SJCRH30 (cell line): ENCODE measurements around the gene NEU4. TPM values are rescaled to one million over a fixed set of nuclear protein-coding genes. Genes with fewer than 3 reads are reported as not detected.
A peak's percentile ranks its signal among the peaks of the same experiment; 100 is the strongest.
"Not testable (repeated sequence)": the region's sequence is repeated elsewhere in the genome, so short reads cannot be mapped to it uniquely, and the experiment has no call there.

ENCODE experiments used
- DNase-seq, 2 experiments: peaks; one replicate each; pipeline ENCODE4 v3.0.0-alpha.2; 2015 to 2020
- H3K27ac ChIP-seq: fragments of 250-450 bp; sonication (Bioruptor Pico); 2 replicates; pipeline ENCODE4 v1.5.1; 2020; ENCODE audit warnings: mild to moderate bottlenecking, moderate library complexity
- H3K27me3 ChIP-seq: fragments of 250-450 bp; sonication (Bioruptor Pico); 2 replicates; pipeline ENCODE4 v1.5.1; 2020; ENCODE audit warnings: mild to moderate bottlenecking, moderate library complexity
- H3K36me3 ChIP-seq: fragments of 250-450 bp; sonication (Bioruptor Pico); 2 replicates; pipeline ENCODE4 v1.5.1; 2020; ENCODE audit warnings: mild to moderate bottlenecking, moderate library complexity
- H3K4me1 ChIP-seq: fragments of 250-450 bp; sonication (Bioruptor Pico); 2 replicates; pipeline ENCODE4 v1.5.1; 2020; ENCODE audit warnings: mild to moderate bottlenecking, moderate library complexity
- H3K4me3 ChIP-seq: fragments of 250-450 bp; sonication (Bioruptor Pico); 2 replicates; pipeline ENCODE4 v1.5.1; 2020; ENCODE audit warnings: mild to moderate bottlenecking, moderate library complexity
- H3K9me3 ChIP-seq: fragments of 250-450 bp; sonication (Bioruptor Pico); replicated peaks from 2 replicates; pipeline ENCODE4 v1.5.1; 2020; ENCODE audit warnings: mild to moderate bottlenecking, moderate library complexity
- total RNA-seq: library from RNA; depleted of rRNA; stranded (reverse); fragments of >200 nt; shearing (Covaris generic); gene quantifications from 2 replicates; pipeline ENCODE4 v1.2.3, GENCODE V29; 2014

Gene NEU4
- total RNA-seq, 1 experiment from 2014 or later, result 6.8 TPM

DNA sequence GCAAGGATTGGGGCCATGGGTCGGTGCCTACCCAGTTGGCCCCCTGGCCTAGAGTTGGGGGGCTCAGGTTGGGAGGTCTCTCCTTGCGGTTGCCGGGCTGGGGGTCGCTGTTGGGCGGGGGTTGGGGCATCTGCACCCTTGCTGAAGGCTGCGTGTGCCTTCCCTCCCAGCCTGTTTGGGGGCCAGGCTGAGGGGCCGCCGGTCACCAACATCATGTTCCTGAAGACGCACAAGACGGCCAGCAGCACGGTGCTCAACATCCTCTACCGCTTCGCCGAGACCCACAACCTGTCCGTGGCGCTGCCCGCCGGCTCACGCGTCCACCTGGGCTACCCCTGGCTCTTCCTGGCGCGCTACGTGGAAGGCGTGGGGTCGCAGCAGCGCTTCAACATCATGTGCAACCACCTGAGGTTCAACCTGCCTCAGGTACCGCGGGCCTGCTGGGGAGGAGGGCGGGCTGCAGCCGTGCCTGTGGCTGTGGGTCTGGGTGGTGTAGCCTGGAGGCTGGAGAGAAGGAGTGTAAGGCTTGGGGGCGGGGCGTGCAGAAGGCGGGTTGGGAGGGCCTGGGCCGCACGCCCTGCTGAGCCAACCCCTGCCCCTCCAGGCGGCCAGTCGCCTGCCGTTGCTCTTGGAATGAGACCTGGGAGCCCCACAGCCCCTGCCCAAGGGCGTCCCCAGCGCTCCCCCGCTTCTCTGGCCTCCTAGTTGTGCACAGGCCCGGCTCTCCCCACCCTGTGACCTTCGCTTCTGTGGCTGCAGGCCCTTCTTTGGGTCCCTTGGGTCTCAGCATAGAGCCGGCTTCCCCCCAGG lies 7.2 kb upstream of the NEU4 start:
- H3K27me3 ChIP-seq, result peaks cover 9% of the 10 kb centered on the region; the same call in 1 of the 2 replicates
- DNase-seq, result no peak
- H3K4me1 ChIP-seq, result no peaks in the 10 kb centered on the region
- no peak overlapping the region for H3K27ac ChIP-seq
- H3K36me3 ChIP-seq, result no peaks in the 10 kb centered on the region
- no peaks in the 10 kb centered on the region for H3K9me3 ChIP-seq
- H3K4me3 ChIP-seq, result no peak overlapping the region

DNA sequence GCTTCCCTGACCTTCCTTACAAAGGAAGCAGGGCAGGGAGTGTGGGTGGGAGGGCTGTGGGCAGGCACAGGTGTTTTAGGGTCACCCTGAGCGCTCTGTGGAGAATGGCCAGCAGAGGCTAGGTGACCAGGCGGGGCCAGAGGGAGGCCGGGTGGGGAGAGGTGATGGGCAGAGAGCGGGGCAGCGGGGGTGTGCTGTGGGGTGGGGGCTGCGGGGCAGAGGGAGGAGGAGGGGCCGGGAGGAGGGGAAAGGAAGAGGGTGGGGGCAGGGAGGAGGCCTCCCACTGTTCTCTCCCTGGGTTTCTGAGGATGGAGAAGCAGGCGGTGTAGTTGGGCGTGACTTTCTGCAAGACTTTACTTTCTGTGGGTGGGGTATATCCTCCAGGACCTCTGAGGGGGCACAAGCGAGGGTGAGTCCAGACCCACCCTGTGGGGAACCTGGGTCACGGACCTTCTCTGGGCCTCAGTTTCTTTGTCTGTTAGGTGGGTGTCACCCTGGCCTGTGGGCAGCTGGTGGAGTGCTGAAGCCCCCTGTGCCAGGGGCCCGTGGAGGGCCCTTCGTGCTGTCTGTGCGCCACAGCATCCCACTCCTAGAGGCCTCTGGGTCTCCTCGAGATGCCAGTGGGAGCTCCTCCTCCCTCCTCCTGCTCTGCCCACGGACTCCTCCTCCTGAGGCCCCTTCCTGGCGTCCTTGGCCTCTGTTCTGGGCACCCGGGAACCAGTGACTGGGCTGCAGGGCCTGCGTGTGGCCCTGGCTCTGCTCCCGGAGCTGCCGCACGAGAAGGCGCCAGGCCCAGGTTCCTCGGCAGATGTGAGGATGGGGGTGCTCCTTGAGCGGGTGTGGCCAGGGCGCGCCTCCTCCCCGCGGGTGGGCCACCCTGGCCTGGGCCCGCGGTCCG lies 6.3 kb upstream of the NEU4 start:
- Histone ChIP-seq H3K27ac (no peak overlapping the region), H3K4me1 (no peaks in the 10 kb centered on the region), H3K27me3 (peaks cover 9% of the 10 kb centered on the region; the same call in 1 of the 2 replicates), H3K36me3 (no peaks in the 10 kb centered on the region), H3K9me3 (no peaks in the 10 kb centered on the region), H3K4me3 (no peak overlapping the region)
- no peak for DNase-seq

DNA sequence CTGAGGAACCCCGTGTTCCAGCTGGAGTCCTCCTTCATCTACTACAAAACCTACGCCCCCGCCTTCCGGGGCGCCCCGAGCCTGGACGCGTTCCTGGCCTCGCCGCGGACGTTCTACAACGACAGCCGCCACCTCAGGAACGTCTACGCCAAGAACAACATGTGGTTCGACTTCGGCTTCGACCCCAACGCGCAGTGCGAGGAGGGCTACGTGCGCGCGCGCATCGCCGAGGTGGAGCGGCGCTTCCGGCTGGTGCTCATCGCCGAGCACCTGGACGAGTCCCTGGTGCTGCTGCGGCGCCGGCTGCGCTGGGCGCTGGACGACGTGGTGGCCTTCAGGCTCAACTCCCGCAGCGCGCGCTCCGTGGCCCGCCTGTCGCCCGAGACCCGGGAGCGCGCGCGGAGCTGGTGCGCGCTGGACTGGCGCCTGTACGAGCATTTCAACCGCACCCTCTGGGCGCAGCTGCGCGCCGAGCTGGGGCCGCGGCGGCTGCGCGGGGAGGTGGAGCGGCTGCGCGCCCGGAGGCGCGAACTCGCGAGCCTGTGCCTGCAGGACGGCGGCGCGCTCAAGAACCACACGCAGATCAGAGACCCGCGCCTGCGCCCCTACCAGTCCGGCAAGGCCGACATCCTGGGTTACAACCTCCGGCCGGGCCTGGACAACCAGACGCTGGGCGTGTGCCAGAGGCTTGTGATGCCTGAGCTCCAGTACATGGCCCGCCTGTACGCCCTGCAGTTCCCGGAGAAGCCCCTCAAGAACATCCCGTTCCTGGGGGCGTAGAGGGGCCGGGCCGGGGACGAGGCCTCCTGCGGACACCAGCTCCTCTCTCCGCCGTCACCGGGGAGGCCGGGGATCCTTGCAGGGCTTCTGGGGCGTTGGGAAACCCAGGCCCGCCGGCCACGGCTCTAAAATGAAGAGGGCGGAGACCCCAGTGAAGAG lies 5.3 kb upstream of the NEU4 start:
- Histone ChIP-seq H3K4me3 (no peak overlapping the region), H3K27ac (no peak overlapping the region), H3K4me1 (peaks cover 5% of the 10 kb centered on the region), H3K9me3 (no peaks in the 10 kb centered on the region), H3K27me3 (0 out of 2 replicates have a peak, but pooled peaks cover 3% of the 10 kb centered on the region), H3K36me3 (no peaks in the 10 kb centered on the region)
- no peak for DNase-seq

DNA sequence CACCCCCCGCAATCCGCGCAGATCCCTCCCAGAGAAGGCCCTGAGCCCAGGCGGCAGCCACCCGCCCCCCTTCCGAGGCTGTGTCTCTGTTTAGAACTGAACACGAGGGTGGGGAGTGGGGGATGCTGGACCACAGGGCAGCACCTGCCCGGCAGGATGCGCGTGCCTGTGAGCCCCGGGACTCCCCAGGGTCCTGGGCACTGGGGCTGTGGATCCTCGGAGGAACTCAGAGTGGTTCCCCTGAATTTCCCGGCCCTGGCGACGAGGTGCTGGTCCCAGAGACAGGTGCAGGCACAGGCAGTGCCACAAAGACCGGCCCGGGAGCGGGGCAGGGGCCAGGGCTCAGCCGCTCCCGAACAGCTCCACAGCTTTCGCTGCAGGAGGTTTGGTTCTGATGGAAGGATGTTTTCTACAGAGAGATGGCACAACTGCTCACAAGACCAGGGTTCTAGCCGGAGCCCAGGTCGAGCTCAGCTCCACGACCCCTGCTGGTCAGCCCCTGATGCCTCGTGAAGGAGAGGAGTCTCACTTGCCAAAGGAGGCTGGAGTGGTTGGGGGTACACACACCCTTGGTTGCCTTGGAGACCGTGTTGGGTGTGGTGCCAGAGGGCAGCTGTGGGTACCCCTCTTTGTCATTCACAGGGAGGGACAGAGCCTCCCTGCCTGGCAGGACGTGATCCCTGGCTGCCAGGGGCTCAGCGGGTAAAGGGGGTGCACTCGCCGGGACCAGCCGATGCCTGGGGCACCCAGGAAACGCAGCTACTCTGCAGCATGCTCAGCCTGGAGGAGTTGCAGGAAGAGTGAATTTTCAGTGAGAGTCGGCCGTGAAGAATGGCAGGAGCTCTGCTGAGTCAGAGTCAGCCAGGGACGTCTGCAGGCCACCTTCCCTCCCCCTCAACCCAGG lies 4.4 kb upstream of the NEU4 start:
- 0 out of 2 replicates have a peak, but pooled peaks cover 8% of the 10 kb centered on the region for H3K27me3 ChIP-seq
- H3K4me3 ChIP-seq, result no peak overlapping the region
- no peaks in the 10 kb centered on the region for H3K9me3 ChIP-seq
- H3K36me3 ChIP-seq, result no peaks in the 10 kb centered on the region
- DNase-seq, result peak in 1 of 2 experiments; percentile 24
- H3K27ac ChIP-seq, result no peak overlapping the region
- peaks cover 5% of the 10 kb centered on the region for H3K4me1 ChIP-seq

DNA sequence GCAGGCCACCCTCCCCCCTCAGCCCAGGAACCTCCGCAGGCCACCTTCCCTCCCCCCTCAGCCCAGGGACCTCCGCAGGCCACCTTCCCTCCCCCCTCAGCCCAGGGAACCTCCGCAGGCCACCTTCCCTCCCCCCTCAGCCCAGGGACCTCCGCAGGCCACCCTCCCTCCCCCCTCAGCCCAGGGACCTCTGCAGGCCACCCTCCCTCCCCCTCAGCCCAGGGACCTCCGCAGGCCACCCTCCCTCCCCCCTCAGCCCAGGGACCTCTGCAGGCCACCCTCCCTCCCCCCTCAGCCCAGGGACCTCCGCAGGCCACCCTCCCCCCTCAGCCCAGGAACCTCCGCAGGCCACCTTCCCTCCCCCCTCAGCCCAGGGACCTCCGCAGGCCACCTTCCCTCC lies 2.8 kb upstream of the NEU4 start:
- H3K4me1 ChIP-seq, H3K27me3 ChIP-seq, H3K4me3 ChIP-seq, H3K27ac ChIP-seq, H3K9me3 ChIP-seq, H3K36me3 ChIP-seq, DNase-seq: not testable (repeated sequence)

DNA sequence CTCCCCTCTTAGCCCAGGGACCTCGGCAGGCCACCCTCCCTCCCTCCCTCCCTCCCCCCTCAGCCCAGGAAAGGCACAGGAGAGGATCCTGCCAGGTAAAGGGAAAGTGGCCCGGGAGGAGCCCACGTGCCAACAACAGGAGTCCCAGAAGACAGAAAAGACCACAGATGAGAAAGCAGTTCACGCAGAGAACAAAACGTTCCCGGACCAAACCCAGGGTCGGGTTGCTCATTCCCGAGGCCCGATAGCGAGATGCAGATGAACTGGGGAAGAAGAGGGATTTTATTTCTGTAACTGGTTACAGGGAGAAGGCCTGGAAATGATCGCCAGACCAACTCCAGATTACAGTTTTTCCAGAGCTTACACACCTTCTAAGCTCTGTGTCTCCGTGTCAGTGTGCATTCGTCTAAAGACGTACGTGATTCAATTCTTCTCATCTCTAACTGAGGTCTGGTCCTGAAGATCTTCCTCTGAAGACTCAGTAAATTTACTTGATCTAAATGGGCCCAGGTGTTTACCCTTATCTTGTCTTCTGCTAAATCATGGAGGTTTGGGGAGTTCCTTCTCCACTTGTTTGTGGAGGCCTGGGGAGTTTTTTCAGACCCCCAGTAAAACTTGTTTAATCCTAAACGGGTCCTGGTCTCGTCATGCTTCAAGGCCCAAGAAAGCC lies 807 bp upstream of the NEU4 start:
- peak overlapping the region; percentile 38 for H3K4me3 ChIP-seq

DNA sequence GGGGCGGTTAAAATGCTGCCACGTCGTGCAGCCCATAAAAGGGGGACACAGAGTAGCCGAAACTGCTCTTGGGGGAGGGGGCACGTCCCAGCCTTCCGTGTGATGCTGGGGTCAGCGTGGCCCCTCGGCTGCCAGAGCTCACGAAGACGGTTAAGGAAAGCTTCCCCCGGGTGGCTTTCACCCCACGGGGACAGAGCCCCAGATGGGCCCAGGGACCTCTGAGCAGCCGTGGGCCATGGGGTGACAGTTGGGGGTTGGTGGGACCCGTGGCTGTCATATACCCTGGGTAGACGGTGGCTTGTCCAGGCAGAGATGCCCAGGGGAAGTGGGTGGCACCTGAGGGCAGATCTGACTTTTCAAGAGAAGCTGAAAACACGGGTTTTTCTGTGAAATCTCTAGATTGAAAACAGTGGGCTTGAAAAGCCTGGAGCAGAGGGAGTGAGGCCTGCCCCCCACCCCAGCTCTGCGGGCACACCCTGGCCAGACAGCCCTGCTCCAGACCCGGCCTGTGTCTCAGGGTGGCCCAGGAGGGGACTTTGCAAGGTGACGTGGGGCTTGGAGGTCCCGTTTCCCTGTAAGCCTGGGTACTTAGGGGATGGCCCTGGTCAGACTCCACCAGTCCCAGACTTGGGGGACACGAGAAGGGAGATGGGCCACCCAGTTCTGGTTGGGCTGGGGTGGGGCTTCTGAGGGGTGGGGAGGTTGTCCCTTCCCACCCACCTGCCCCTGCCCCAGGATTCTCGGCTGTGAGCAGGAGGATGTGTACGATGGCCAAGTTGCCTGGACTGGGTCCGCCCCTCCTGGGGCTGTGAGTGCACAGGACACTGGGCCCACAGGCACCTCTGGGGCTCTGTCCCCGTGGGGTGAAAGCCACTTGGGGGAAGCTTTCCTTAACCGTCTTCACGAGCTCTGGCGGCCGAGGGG lies 652 bp downstream of the NEU4 start:
- no peak overlapping the region; the same call in 1 of the 2 replicates for H3K27ac ChIP-seq
- no peak for DNase-seq
- H3K9me3 ChIP-seq, result no peaks in the 10 kb centered on the region
- H3K36me3 ChIP-seq, result no peaks in the 10 kb centered on the region
- H3K4me1 ChIP-seq, result peaks cover 17% of the 10 kb centered on the region
- 0 out of 2 replicates have a peak, but pooled peaks cover 7% of the 10 kb centered on the region for H3K27me3 ChIP-seq
- H3K4me3 ChIP-seq, result peak overlapping the region; percentile 38

More for the DNA sequence above, 807 bp upstream of the NEU4 start:
- no peaks in the 10 kb centered on the region for H3K36me3 ChIP-seq
- no peaks in the 10 kb centered on the region for H3K9me3 ChIP-seq
- peak in 1 of 2 experiments; percentile 38 for DNase-seq
- 0 out of 2 replicates have a peak, but pooled peaks cover 7% of the 10 kb centered on the region for H3K27me3 ChIP-seq
- H3K4me1 ChIP-seq, result peaks cover 14% of the 10 kb centered on the region
- peak overlapping the region; percentile 9 for H3K27ac ChIP-seq

DNA sequence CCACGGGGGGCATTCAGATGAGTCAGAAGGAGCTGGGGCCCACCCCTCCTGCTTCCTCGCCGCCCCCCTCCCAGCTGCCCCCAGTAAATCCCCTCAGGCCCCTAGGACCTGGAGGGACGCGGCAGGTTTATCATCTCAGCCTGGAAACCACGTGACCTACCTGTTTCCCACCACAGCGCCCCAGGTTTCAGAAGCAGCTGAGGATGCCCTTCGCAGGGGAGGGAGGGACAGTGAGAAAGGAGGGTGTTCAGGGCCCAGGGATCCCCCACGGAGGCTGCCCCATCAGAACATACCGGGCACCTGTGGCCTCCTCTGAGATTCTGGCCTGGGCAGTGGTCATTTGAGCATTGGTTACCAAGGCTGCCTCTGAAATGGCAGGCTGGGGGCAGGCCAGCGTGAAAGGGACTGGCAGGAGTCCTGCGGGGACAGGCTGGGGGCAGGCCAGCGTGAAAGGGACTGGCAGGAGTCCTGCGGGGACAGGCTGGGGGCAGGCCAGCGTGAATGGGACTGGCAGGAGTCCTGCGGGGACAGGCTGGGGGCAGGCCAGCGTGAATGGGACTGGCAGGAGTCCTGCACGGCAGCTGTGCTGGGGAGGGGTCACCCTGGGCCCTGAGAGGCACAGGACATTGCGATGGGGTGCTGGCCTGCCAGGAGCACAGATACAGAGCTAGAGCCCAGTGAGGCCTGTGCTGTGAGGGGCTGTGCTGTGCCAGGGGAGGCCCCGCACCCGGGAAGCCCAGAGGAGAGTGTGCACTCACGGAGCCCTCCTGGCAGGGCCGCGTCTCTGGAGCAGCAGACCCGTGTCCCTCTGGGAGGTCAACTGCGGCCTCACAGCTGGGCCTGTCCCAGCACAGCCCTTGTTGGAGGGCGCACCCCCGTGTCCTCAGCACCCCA lies 1.6 kb downstream of the NEU4 start:
- no peak overlapping the region for H3K4me3 ChIP-seq
- H3K36me3 ChIP-seq, result no peaks in the 10 kb centered on the region
- H3K4me1 ChIP-seq, result peaks cover 17% of the 10 kb centered on the region
- no peak for DNase-seq
- H3K27me3 ChIP-seq, result 0 out of 2 replicates have a peak, but pooled peaks cover 7% of the 10 kb centered on the region
- H3K9me3 ChIP-seq, result no peaks in the 10 kb centered on the region
- H3K27ac ChIP-seq, result no peak overlapping the region

DNA sequence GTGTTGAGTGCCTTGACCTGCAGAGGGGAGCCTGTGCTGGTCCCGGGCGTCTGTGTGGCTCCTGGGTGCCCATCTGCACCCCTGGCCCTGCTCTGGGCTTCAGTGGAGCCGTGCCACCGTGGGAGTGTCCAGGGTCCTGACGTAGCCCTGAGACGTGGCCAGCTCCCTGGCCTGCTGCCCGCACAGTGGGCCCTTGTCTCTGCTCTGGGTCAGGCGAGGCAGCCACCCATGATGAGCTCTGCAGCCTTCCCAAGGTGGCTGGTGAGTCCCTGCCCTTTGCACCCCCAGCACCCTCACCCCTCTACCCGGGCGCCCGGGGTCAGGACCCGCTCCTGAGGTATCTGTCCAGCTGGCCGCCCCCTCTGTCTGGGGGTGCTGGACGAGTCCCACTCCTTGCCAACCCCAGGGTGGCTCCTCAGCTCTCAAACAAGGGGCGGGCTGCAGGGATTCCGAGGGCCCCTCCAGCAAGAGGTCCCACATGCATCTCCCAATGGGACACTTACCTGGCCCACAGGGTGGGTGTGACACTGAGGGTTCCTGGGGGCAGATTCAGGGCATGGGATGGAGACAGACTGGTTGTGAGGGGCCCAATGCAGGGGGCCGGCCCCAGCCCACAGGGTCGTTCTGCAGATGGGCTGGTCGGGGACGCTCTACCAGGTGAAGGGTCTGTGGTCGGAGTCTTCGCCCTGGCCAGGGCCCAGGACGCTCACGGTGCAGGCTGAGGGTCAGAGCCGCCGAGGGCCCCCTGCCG lies 2.4 kb downstream of the NEU4 start:
- H3K27me3 ChIP-seq, result 0 out of 2 replicates have a peak, but pooled peaks cover 7% of the 10 kb centered on the region
- H3K36me3 ChIP-seq, result no peaks in the 10 kb centered on the region
- no peak overlapping the region for H3K27ac ChIP-seq
- no peak for DNase-seq
- H3K4me1 ChIP-seq, result peaks cover 17% of the 10 kb centered on the region
- no peak overlapping the region for H3K4me3 ChIP-seq
- H3K9me3 ChIP-seq, result no peaks in the 10 kb centered on the region

DNA sequence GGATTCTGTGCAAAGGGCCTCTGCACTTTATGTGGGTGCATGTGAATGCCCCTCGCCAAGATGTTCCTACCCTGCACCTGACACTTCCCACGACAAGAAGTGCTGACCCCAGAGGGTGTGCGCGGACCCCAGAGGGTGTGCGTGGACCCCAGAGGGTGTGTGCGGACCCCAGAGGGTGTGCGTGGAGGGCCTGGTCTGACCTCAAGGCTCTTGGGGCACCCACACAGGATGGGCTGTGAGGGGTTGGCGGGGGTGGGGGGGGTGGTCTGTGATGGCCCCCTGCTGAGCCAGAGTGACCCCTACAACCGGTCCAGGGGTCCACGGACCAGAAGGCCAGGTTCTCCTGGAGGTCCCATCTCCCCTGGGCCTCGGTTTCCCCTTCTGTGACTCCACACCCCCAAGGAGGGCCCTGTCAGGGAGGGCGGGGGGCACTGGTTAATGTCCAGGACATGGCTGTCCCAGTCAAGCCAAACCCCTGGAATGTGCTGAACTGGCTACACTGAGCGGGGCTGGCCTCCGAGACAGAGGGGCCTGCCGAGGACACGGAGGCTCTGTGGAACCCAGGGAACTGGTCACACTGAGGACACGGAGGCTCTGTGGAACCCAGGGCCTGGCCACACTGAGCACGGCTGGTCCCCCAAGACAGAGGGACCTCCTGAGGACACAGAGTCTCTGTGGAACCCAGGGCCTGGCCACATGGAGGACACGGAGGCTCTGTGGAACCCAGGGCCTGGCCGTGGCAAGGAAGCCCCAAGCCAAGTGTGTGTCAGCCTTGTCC lies 3.1 kb downstream of the NEU4 start:
- Histone ChIP-seq H3K27ac (peak overlapping the region; percentile 32; the same call in 1 of the 2 replicates), H3K36me3 (no peaks in the 10 kb centered on the region), H3K4me1 (peaks cover 17% of the 10 kb centered on the region), H3K4me3 (no peak overlapping the region), H3K9me3 (no peaks in the 10 kb centered on the region), H3K27me3 (0 out of 2 replicates have a peak, but pooled peaks cover 7% of the 10 kb centered on the region)
- DNase-seq, result no peak
